K562 (cell line): ENCODE data around the gene APEX2. TPM values are rescaled to one million over a fixed set of nuclear protein-coding genes. Genes with fewer than 3 reads are reported as not detected.

Experiments used
- ATAC-seq: fragments of 200-7000 bp; cut with Tn5 transposase; 3 replicates; pipeline ENCODE4 v1.9.1; 2020; ENCODE audit warnings: moderate library complexity
- BruUV-seq: library from RNA; stranded (reverse); fragments of 400-500 nt; replicated peaks from 2 replicates; lab custom pipeline; 2021; lab: Mats Ljungman, UMichigan
- CTCF ChIA-PET: fragments of 300-600 bp; formaldehyde crosslinking; extraction: SDS; loops from one replicate; lab custom pipeline; 2021; ENCODE audit warnings: low intra/inter-chr PET ratio; lab: Yijun Ruan, JAX
- POLR2A ChIA-PET: fragments of 300-600, 350-650 bp; sonication (Branson Sonifier 250); formaldehyde crosslinking; extraction: SDS; loops from one replicate; lab custom pipeline; 2021; ENCODE audit warnings: antibody characterized with exemption, inconsistent platforms; lab: Yijun Ruan, JAX
- DNase-seq, 4 experiments: peaks; one replicate each; pipeline versions ENCODE4 v3.0.0 to v3.0.0-alpha.2; 2011 to 2018; ENCODE audit warnings: low spot score in 3 of 4, mixed read lengths in 3 of 4; ENCODE audit errors: extremely low read depth in 1 of 4
- FAIRE-seq: peaks from 2 replicates; lab custom pipeline; 2011; peaks lifted over from hg19 to GRCh38; lab: Jason Lieb, UNC
- H2AFZ ChIP-seq: 2 replicates; pipeline ENCODE4 v1.6.0; 2011; ENCODE audit warnings: low read depth, low read length, control low read depth, inconsistent platforms
- H3K27ac ChIP-seq: fragments of 200-600 bp; 3 replicates; pipeline ENCODE4 v1.8.0; 2011; ENCODE audit warnings: low read depth, mild to moderate bottlenecking, control low read depth, inconsistent platforms, low read length, moderate library complexity, mixed read lengths; ENCODE audit errors: extremely low read depth
- H3K27me3 ChIP-seq, 2 experiments: fragments of 300-600 bp in 1 of 2; 2 replicates in 1 of 2; 3 replicates in 1 of 2; pipeline versions ENCODE4 v1.6.0 to v1.8.0; 2011; ENCODE audit warnings: inconsistent platforms in 2 of 2, low read length in 2 of 2, mild to moderate bottlenecking in 1 of 2, mixed read lengths in 1 of 2, moderate library complexity in 1 of 2; ENCODE audit not compliant: control insufficient read depth in 2 of 2, insufficient read depth in 2 of 2
- H3K36me3 ChIP-seq: fragments of 300-600 bp; 3 replicates; pipeline ENCODE4 v1.8.0; 2011; ENCODE audit warnings: mild to moderate bottlenecking, low read length, inconsistent platforms; ENCODE audit not compliant: control insufficient read depth, insufficient read depth
- H3K4me1 ChIP-seq, 2 experiments: fragments of 200-600 bp in 1 of 2; replicated peaks in 1 of 2; 2 replicates in 1 of 2; 3 replicates in 1 of 2; pipeline versions ENCODE4 v1.5.1 to v1.8.0; 2011; ENCODE audit warnings: inconsistent platforms in 2 of 2, low read length in 2 of 2, mild to moderate bottlenecking in 1 of 2, mixed read lengths in 1 of 2, moderate library complexity in 1 of 2; ENCODE audit not compliant: control insufficient read depth in 2 of 2, insufficient read depth in 2 of 2
- H3K4me2 ChIP-seq: 2 replicates; pipeline ENCODE4 v1.6.1; 2011; ENCODE audit warnings: low read length, control low read depth, inconsistent platforms, mixed read lengths; ENCODE audit not compliant: insufficient read depth
- H3K4me3 ChIP-seq: fragments of 200-600 bp; sonication (generic), shearing (Covaris generic); 2 replicates; pipeline ENCODE4 v1.5.1; 2016; ENCODE audit warnings: control low read depth, inconsistent platforms
- H3K79me2 ChIP-seq: fragments of 200-600 bp; 3 replicates; pipeline ENCODE4 v1.8.0; 2011; ENCODE audit warnings: low read length, inconsistent platforms; ENCODE audit not compliant: control insufficient read depth, insufficient read depth
- H3K9ac ChIP-seq, 2 experiments: 2 replicates each; pipeline versions ENCODE4 v1.6.0 to v1.6.1; 2011; ENCODE audit warnings: low read depth in 2 of 2, low read length in 2 of 2, control low read depth in 1 of 2, inconsistent platforms in 1 of 2, mild to moderate bottlenecking in 1 of 2, mixed read lengths in 1 of 2; ENCODE audit not compliant: insufficient read depth in 1 of 2
- H3K9me1 ChIP-seq: one replicate; pipeline ENCODE4 v1.6.0; 2011; ENCODE audit warnings: inconsistent platforms, mild to moderate bottlenecking, low read length, moderate library complexity; ENCODE audit not compliant: control insufficient read depth, insufficient read depth
- H3K9me3 ChIP-seq: replicated peaks from 2 replicates; pipeline ENCODE4 v1.5.1; 2011; ENCODE audit warnings: low read depth, low read length, inconsistent platforms; ENCODE audit not compliant: control insufficient read depth, insufficient read depth
- H4K20me1 ChIP-seq: replicated peaks from 2 replicates; pipeline ENCODE4 v1.6.1; 2011; ENCODE audit warnings: low read length, inconsistent platforms, mixed read lengths; ENCODE audit not compliant: control insufficient read depth, insufficient read depth
- ASH1L ChIP-seq: fragments of 450-650 bp; IDR thresholded peaks from 2 replicates; pipeline ENCODE4 v1.6.1; 2018; ENCODE audit warnings: borderline replicate concordance, mild to moderate bottlenecking, low read depth; ENCODE audit not compliant: partially characterized antibody
- ATF3 ChIP-seq, 2 experiments: fragments of 450-650 bp in 1 of 2; sonication (generic) in 1 of 2; formaldehyde crosslinking in 1 of 2; IDR thresholded peaks in 1 of 2; conservative IDR thresholded peaks in 1 of 2; 2 replicates each; pipeline versions ENCODE4 v1.6.1 to v1.8.1; 2016 to 2023; ENCODE audit warnings: mild to moderate bottlenecking in 2 of 2, moderate library complexity in 2 of 2, inconsistent platforms in 1 of 2, missing genetic modification reagents in 1 of 2
- FOXJ2 ChIP-seq: fragments of 200-800 bp; sonication (Bioruptor generic); IDR thresholded peaks from 2 replicates; pipeline ENCODE4 v1.6.1; 2016; ENCODE audit warnings: missing genetic modification characterization, missing compliant biosample characterization
- FOXP1 ChIP-seq: sonication (generic); formaldehyde crosslinking; IDR thresholded peaks from 2 replicates; pipeline ENCODE4 v1.8.0; 2022; ENCODE audit warnings: mild to moderate bottlenecking, missing genetic modification reagents
- HDAC1 ChIP-seq, 2 experiments: fragments of 450-650 bp; IDR thresholded peaks; 2 replicates each; pipeline ENCODE4 v1.6.1; 2016 to 2017; ENCODE audit warnings: inconsistent platforms in 1 of 2, mild to moderate bottlenecking in 1 of 2, moderate library complexity in 1 of 2
- HMG20B ChIP-seq: fragments of 250-450 bp; sonication (Bioruptor Pico); IDR thresholded peaks from 2 replicates; pipeline ENCODE4 v1.5.0; 2021; ENCODE audit warnings: mild to moderate bottlenecking
- HOXB6 ChIP-seq: fragments of 250-450 bp; sonication (Bioruptor Pico); IDR thresholded peaks from 2 replicates; pipeline ENCODE4 v1.5.1; 2022; ENCODE audit warnings: mild to moderate bottlenecking, borderline replicate concordance
- ILK ChIP-seq: fragments of 450-650 bp; IDR thresholded peaks from 2 replicates; pipeline ENCODE4 v1.6.1; 2016; ENCODE audit warnings: missing genetic modification characterization, low read depth, mild to moderate bottlenecking, missing compliant biosample characterization, moderate library complexity, borderline replicate concordance
- LEF1 ChIP-seq: fragments of 450-650 bp; IDR thresholded peaks from 2 replicates; pipeline ENCODE4 v1.6.1; 2016; ENCODE audit warnings: mild to moderate bottlenecking
- MLLT1 ChIP-seq, 2 experiments: fragments of 450-650 bp; IDR thresholded peaks; 2 replicates each; pipeline ENCODE4 v1.6.1; 2016
- PHF8 ChIP-seq: fragments of 200-600 bp; sonication (generic); IDR thresholded peaks from 2 replicates; pipeline ENCODE4 v1.6.1; 2012; ENCODE audit warnings: mixed run types, mild to moderate bottlenecking, inconsistent platforms, low read length, moderate library complexity, borderline replicate concordance
- POLR2AphosphoS2 ChIP-seq: IDR thresholded peaks from 2 replicates; pipeline ENCODE4 v1.6.1; 2012; ENCODE audit warnings: low read length, improper control_type of control experiment
- PTTG1 ChIP-seq: fragments of 450-650 bp; IDR thresholded peaks from 2 replicates; pipeline ENCODE4 v1.6.1; 2016; ENCODE audit warnings: low read depth, mild to moderate bottlenecking, missing genetic modification characterization, missing compliant biosample characterization
- SOX6 ChIP-seq: fragments of 450-650 bp; IDR thresholded peaks from 2 replicates; pipeline ENCODE4 v1.6.1; 2014; ENCODE audit warnings: mild to moderate bottlenecking
- WGBS: fragments of 100-300 bp; shearing (Covaris generic); methylation state at CpG from one replicate; pipeline ENCODE4 v1.1.6; 2016; ENCODE audit warnings: low coverage, mixed read lengths; ENCODE audit not compliant: insufficient coverage; ENCODE audit errors: missing lambda C conversion rate; 5-methylcytosine and 5-hydroxymethylcytosine counted together
- in situ Hi-C: fragments of 300-500 bp; cut with MboI; formaldehyde crosslinking; loops from 4 replicates; pipeline ENCODE4 v1.15.0; 2018; ENCODE audit warnings: inconsistent platforms, mixed read lengths
- intact Hi-C: fragments of 100-400 bp; cut with micrococcal nuclease; formaldehyde crosslinking; loops from 2 replicates; pipeline ENCODE4 v1.14.2; 2022
- polyA plus RNA-seq, 8 experiments: library from polyadenylated mRNA; depleted of rRNA in 4 of 8; stranded (reverse) in 5 of 8; unstranded in 3 of 8; fragments of >200 nt; fragmentation: Nextera tagmentation in 2 of 8; fragmentation: Illumina TruSeq in 1 of 8; extraction: Ambion mirVana in 2 of 8; extraction: Trizol in 1 of 8; gene quantifications; 2 replicates each; pipeline versions ENCODE4 v1.2.1 to v1.2.3, GENCODE V29; 2011 to 2014; ENCODE audit warnings: inconsistent platforms in 1 of 8, missing spikeins in 1 of 8
- total RNA-seq, 7 experiments: library from RNA; depleted of rRNA in 6 of 7; stranded (reverse); fragments of >200 nt in 6 of 7; fragmentation: Illumina TruSeq in 2 of 7; extraction: Trizol in 2 of 7; gene quantifications; 2 replicates each; pipeline versions ENCODE4 v1.2.1 to v1.2.3, GENCODE V29; 2011 to 2021; ENCODE audit warnings: low replicate concordance in 1 of 7

APEX2 gene
- total and polyA plus RNA-seq, 9 of the 15 experiments (the other 6 are each of a cell fraction or from before 2014, with no cell fraction given): 9.4 to 34.2 (median 25.9) TPM

GRCh38 chrX:54964766-54965497 is 35.2 kb upstream of the APEX2 start:
- no peak overlapping the region for H3K4me2 ChIP-seq
- no peaks in the 10 kb centered on the region for H3K79me2 ChIP-seq
- no peaks in the 10 kb centered on the region for H3K9me3 ChIP-seq
- TF ChIP-seq POLR2AphosphoS2 (no peak), PHF8 (no peak), HOXB6 (no peak)
- no peaks in the 10 kb centered on the region for H3K36me3 ChIP-seq
- no peak for ATAC-seq
- intact Hi-C loops: no loop called here
- H2AFZ ChIP-seq: no peak overlapping the region
- in situ Hi-C loops: no loop called here
- no peaks in the 10 kb centered on the region for H3K27me3 ChIP-seq
- H3K9me1 ChIP-seq: no peaks in the 10 kb centered on the region
- no peak for FAIRE-seq
- no peak overlapping the region for H3K4me3 ChIP-seq
- DNase-seq: no peak
- 8% methylated on average over 3 of the region's 4 CpGs for WGBS
- H3K9ac ChIP-seq: no peak overlapping the region
- H4K20me1 ChIP-seq: no peaks in the 10 kb centered on the region
- no peaks in the 10 kb centered on the region for H3K4me1 ChIP-seq
- ChIA-PET CTCF (no interaction called here), POLR2A (no interaction called here)
- no TSS peak for BruUV-seq
- no peak overlapping the region for H3K27ac ChIP-seq

GRCh38 chrX:54977387-54977786 is 22.8 kb upstream of the APEX2 start:
- in situ Hi-C loops: no loop called here
- no peak overlapping the region for H3K4me2 ChIP-seq
- ATAC-seq: no peak
- FAIRE-seq: no peak
- H4K20me1 ChIP-seq: no peaks in the 10 kb centered on the region
- intact Hi-C loops: no loop called here
- no peaks in the 10 kb centered on the region for H3K9me3 ChIP-seq
- DNase-seq: no peak
- H3K4me3 ChIP-seq: no peak overlapping the region
- H3K4me1 ChIP-seq: no peaks in the 10 kb centered on the region
- no peak overlapping the region for H3K9ac ChIP-seq
- WGBS: 8% methylated on average over 4 of the region's 4 CpGs
- no TSS peak for BruUV-seq
- no peak overlapping the region for H2AFZ ChIP-seq
- no peaks in the 10 kb centered on the region for H3K79me2 ChIP-seq
- no peaks in the 10 kb centered on the region for H3K9me1 ChIP-seq
- H3K27me3 ChIP-seq: no peaks in the 10 kb centered on the region
- POLR2A ChIA-PET: no interaction called here
- no peaks in the 10 kb centered on the region for H3K36me3 ChIP-seq
- CTCF ChIA-PET: no interaction called here
- H3K27ac ChIP-seq: no peak overlapping the region
- TF ChIP-seq LEF1: no peak
- TF ChIP-seq ILK (tag): no peak
- TF ChIP-seq HDAC1 (IDR thresholded peaks at IDR 0.05): no peak
- TF ChIP-seq MLLT1 (IDR thresholded peaks at IDR 0.05): no peak
- TF ChIP-seq PTTG1 (tag): no peak
- TF ChIP-seq FOXP1 (CRISPR knock-in tag): no peak
- no peak for TF ChIP-seq ASH1L
- TF ChIP-seq HMG20B (CRISPR knock-in tag): no peak
- TF ChIP-seq SOX6: no peak
- TF ChIP-seq ATF3 (IDR thresholded peaks at IDR 0.05): no peak
- TF ChIP-seq ATF3 (CRISPR knock-in tag; conservative IDR thresholded peaks at IDR 0.05): no peak
- TF ChIP-seq FOXJ2 (tag): no peak
